Parathyroid adenoma (tissue), 2 donors: Measurements from ENCODE around the gene ATXN2L.
"Not testable (repeated sequence)": the region's sequence is repeated elsewhere in the genome, so short reads cannot be mapped to it uniquely, and the experiment has no call there.

Source experiments
- H2AFZ ChIP-seq: fragments of 300-600 bp; sonication (generic); one replicate; pipeline ENCODE4 v1.7.0; 2017; ENCODE audit warnings: antibody characterized with exemption, mild to moderate bottlenecking
- H3K27ac ChIP-seq: fragments of 300-600 bp; sonication (generic); one replicate; pipeline ENCODE4 v1.7.0; 2017
- H3K27me3 ChIP-seq: fragments of 300-600 bp; sonication (generic); one replicate; pipeline ENCODE4 v1.7.0; 2017; ENCODE audit warnings: low read length; ENCODE audit not compliant: control insufficient read depth, insufficient read depth
- H3K36me3 ChIP-seq: fragments of 300-600 bp; sonication (generic); one replicate; pipeline ENCODE4 v1.7.0; 2017; ENCODE audit warnings: low read length; ENCODE audit not compliant: control insufficient read depth, insufficient read depth
- H3K4me1 ChIP-seq: fragments of 300-600 bp; sonication (generic); one replicate; pipeline ENCODE4 v1.7.0; 2017; ENCODE audit warnings: control low read depth
- H3K4me2 ChIP-seq: fragments of 300-600 bp; sonication (generic); one replicate; pipeline ENCODE4 v1.7.0; 2017; ENCODE audit warnings: low read length
- H3K4me3 ChIP-seq: fragments of 300-600 bp; sonication (generic); one replicate; pipeline ENCODE4 v1.7.0; 2017; ENCODE audit warnings: low read depth, low read length
- H3K79me2 ChIP-seq: fragments of 300-600 bp; sonication (generic); one replicate; pipeline ENCODE4 v1.7.0; 2017; ENCODE audit warnings: control low read depth
- H3K9ac ChIP-seq: fragments of 300-600 bp; sonication (generic); one replicate; pipeline ENCODE4 v1.7.0; 2017; ENCODE audit warnings: mild to moderate bottlenecking
- H3K9me3 ChIP-seq: fragments of 300-600 bp; sonication (generic); one replicate; pipeline ENCODE4 v1.7.0; 2017; ENCODE audit warnings: low read length; ENCODE audit not compliant: control insufficient read depth
- CTCF ChIP-seq: fragments of 300-600 bp; sonication (generic); IDR thresholded peaks from one replicate; pipeline ENCODE4 v1.7.0; 2017; ENCODE audit warnings: antibody characterized with exemption, mild to moderate bottlenecking
- donor health status: primary hyperparathyroidism.

Gene ATXN2L, protein sequence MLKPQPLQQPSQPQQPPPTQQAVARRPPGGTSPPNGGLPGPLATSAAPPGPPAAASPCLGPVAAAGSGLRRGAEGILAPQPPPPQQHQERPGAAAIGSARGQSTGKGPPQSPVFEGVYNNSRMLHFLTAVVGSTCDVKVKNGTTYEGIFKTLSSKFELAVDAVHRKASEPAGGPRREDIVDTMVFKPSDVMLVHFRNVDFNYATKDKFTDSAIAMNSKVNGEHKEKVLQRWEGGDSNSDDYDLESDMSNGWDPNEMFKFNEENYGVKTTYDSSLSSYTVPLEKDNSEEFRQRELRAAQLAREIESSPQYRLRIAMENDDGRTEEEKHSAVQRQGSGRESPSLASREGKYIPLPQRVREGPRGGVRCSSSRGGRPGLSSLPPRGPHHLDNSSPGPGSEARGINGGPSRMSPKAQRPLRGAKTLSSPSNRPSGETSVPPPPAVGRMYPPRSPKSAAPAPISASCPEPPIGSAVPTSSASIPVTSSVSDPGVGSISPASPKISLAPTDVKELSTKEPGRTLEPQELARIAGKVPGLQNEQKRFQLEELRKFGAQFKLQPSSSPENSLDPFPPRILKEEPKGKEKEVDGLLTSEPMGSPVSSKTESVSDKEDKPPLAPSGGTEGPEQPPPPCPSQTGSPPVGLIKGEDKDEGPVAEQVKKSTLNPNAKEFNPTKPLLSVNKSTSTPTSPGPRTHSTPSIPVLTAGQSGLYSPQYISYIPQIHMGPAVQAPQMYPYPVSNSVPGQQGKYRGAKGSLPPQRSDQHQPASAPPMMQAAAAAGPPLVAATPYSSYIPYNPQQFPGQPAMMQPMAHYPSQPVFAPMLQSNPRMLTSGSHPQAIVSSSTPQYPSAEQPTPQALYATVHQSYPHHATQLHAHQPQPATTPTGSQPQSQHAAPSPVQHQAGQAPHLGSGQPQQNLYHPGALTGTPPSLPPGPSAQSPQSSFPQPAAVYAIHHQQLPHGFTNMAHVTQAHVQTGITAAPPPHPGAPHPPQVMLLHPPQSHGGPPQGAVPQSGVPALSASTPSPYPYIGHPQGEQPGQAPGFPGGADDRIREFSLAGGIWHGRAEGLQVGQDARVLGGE

DNA sequence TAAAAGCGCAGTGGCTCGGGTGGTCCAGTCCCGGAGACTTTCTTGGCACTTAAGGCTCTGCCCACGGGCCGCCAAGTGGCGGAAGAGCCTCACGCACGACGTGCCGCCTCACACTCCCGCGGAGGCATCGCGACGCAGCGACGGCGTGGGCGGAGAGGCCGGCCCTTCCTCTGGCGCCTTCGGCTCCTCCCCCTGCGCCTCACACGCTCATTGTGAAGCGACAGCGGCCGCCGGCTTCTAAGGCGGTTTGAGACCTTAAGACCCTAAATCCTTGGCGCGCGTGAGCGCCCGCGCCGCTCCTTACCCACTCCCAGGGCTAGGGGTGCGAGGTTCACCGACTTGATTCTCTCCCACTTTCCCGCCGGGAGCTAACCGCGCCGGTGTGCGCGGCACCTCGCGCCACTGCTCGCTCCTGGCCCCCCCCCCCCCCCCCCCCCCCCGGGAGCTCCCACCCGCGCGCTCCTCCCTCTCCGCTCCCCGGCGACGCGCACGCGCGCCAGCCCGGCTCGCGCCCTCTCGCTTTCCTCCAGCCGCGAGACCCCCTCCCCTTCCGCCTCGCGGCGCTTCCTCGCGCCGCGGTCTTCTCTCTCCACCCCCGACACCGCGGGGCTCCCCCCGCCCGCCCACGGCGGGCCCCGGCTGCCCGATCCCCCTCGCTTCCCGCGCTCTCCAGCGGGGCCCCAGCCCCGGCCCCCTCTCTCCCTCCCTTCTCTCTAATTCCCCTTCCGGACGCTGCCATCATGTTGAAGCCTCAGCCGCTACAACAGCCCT, at the start of gene ATXN2L:
ATXN2L (plus strand) TSS at position 480 of the 771 bp plus-strand sequence; CDS start at position 741, 261 bp downstream.
- Histone ChIP-seq H3K27ac (peak within 1 kb of the TSS; percentile 95), H3K9me3 (no peaks in the 10 kb centered on the region), H3K4me3 (peak within 1 kb of the TSS; percentile 99), H3K27me3 (no peaks in the 10 kb centered on the region), H3K9ac (peak within 1 kb of the TSS; percentile 98), H2AFZ (peak within 1 kb of the TSS; percentile 92), H3K36me3 (no peaks in the 10 kb centered on the region), H3K4me2 (peak within 1 kb of the TSS; percentile 99), H3K79me2 (peaks cover 28% of the 10 kb centered on the region), H3K4me1 (peaks cover 10% of the 10 kb centered on the region)
- TF ChIP-seq CTCF: peak; percentile 35

DNA sequence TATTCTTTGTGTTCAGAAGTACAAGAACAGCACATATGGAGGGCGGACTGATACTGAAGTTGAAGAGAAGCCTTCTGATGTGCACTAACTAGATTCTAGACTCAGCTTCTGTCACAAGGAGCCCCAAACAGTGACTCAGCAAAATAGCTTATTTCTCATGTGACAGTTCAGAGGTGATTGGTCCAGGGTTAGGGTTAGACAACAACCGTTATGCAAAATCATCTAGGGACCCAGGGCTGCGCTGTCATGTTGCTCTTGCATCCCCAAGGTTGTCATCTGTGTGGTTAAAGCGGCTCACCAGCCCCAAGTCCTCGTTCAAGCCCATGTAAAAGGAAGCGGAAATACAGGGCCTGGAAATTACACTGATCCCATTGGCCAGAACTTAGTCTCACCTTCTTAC, 41.1 kb upstream of the ATXN2L start:
- not testable (repeated sequence) for H3K36me3 ChIP-seq, H3K9ac ChIP-seq, H3K4me1 ChIP-seq, H3K4me2 ChIP-seq, H3K4me3 ChIP-seq, H3K27ac ChIP-seq, H3K79me2 ChIP-seq, H3K9me3 ChIP-seq, H3K27me3 ChIP-seq, H2AFZ ChIP-seq

GRCh38 chr16:28782357-28782756, 40.4 kb upstream of the ATXN2L start:
- H3K4me1 ChIP-seq, H2AFZ ChIP-seq, H3K4me2 ChIP-seq, H3K9ac ChIP-seq, H3K79me2 ChIP-seq, H3K9me3 ChIP-seq, H3K4me3 ChIP-seq, H3K27me3 ChIP-seq, H3K36me3 ChIP-seq, H3K27ac ChIP-seq: not testable (repeated sequence)

DNA sequence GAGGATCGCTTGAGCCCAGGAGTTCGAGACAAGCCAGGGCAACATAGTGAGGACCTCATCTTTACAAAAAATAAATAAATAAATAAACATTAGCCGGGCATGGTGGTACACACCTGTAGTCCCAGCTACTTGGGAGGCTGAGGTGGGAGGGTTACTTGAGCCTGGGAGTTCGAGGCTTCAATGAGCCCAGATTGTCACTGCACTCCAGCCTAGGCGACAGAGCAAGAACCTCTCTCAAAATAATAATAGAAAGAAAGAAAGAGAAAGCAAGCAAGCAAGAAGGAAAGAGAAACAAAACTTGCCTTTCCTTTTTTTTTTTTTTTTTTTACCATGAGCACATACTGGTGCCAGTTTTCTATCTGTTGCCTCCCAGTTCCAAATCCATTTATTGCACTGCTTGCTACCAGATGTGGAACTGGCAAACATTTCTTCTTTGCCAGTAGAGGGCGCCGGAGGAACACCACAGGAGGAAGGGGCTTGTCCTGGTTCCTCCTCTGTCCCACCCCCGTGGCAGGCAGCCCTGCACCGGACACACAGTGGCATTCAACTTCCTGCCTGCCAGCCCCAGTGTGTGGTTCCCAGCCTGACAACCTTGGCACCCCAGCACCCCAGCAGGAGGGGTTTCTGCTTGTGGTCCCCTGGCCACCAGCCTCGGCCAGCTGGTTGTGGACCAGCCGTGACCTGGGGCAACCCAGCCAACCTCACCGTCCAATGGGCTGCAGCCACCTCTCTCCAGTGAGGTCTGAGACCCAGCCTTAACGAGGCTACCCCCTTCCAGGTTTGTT, 20.4 kb upstream of the ATXN2L start:
- H3K9ac ChIP-seq, H3K4me3 ChIP-seq, H3K36me3 ChIP-seq, H3K9me3 ChIP-seq, H3K27me3 ChIP-seq, H3K4me2 ChIP-seq, H3K79me2 ChIP-seq, H3K4me1 ChIP-seq, H3K27ac ChIP-seq: not testable (repeated sequence)
- TF ChIP-seq CTCF: peak; percentile 44
- H2AFZ ChIP-seq: peak overlapping the region; percentile 56

DNA sequence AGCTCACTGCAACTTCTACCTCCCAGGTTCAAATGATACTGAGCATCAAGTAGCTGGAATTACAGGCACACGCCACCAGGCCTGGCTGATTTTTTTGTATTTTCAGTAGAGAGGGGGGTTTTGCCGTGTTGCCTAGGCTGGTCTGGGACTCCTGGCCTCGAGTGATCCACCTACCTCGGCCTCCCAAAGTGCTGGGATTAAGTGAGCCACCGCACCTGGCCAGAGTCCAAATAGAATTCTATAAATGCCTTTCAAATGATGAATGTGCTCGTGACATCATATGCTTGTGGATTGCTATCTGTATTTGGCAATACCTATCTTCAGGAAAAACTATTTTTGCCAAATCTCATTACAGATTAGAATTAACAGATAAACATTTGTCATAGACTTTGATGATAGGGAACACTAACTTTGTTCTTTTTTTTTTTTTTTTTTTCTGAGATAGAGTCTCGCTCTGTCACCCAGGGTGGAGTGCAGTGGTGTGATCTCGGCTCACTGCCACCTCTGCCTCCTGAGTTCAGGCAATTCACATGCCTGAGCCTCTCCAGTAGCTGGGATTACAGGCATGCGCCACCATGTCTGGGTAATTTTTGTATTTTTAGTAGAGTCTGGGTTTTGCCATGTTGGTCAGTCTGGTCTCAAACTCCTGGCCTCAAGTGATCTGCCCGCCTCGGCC, 15.2 kb upstream of the ATXN2L start:
- H3K9ac ChIP-seq, H3K4me3 ChIP-seq, H3K27ac ChIP-seq, H3K4me1 ChIP-seq, H3K79me2 ChIP-seq, H3K36me3 ChIP-seq, H3K9me3 ChIP-seq, H2AFZ ChIP-seq, H3K27me3 ChIP-seq, H3K4me2 ChIP-seq: not testable (repeated sequence)
